ENCODE results near the gene NUP210.

The NUP210 gene

DNA sequence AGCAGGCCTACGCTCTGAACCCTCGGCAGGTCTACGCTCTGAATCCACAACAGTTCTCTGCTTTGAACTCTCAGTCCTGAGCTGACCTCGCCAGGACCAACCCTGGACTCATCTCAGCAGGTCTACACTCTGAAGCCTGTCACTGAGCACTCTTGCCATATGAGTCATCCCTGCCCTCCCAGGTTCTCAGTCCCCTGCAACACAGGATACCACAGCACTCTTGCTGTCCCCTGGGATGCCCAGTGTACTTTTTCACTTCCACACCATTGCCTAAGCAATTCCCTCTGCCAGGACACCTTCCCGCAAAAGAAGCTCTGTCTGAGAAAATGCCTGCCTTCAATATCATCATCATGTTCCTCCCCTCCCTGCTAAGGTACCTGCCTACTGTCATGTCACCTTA, 42.0 kb downstream of the NUP210 start:
- TF ChIP-seq SIN3A (IDR thresholded peaks at IDR 0.05; ENCODE audit: borderline replicate concordance, insufficient read depth, low read length) (no peak), POLR2AphosphoS5 (IDR thresholded peaks at IDR 0.05; ENCODE audit: low read depth, low read length) (no peak), FOXP2 (optimal IDR thresholded peaks at IDR 0.05; ENCODE audit: borderline replicate concordance, extremely low read depth, extremely low read length, insufficient read depth) (no peak), TAF1 (IDR thresholded peaks at IDR 0.05; ENCODE audit: borderline replicate concordance, insufficient read depth, low read length) (no peak)
- TF ChIP-seq, protein P1, sequence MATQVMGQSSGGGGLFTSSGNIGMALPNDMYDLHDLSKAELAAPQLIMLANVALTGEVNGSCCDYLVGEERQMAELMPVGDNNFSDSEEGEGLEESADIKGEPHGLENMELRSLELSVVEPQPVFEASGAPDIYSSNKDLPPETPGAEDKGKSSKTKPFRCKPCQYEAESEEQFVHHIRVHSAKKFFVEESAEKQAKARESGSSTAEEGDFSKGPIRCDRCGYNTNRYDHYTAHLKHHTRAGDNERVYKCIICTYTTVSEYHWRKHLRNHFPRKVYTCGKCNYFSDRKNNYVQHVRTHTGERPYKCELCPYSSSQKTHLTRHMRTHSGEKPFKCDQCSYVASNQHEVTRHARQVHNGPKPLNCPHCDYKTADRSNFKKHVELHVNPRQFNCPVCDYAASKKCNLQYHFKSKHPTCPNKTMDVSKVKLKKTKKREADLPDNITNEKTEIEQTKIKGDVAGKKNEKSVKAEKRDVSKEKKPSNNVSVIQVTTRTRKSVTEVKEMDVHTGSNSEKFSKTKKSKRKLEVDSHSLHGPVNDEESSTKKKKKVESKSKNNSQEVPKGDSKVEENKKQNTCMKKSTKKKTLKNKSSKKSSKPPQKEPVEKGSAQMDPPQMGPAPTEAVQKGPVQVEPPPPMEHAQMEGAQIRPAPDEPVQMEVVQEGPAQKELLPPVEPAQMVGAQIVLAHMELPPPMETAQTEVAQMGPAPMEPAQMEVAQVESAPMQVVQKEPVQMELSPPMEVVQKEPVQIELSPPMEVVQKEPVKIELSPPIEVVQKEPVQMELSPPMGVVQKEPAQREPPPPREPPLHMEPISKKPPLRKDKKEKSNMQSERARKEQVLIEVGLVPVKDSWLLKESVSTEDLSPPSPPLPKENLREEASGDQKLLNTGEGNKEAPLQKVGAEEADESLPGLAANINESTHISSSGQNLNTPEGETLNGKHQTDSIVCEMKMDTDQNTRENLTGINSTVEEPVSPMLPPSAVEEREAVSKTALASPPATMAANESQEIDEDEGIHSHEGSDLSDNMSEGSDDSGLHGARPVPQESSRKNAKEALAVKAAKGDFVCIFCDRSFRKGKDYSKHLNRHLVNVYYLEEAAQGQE (IDR thresholded peaks at IDR 0.05; ENCODE audit: insufficient read depth in 1 of 2, low read depth in 2 of 2, low read length in 2 of 2), result no peak

DNA sequence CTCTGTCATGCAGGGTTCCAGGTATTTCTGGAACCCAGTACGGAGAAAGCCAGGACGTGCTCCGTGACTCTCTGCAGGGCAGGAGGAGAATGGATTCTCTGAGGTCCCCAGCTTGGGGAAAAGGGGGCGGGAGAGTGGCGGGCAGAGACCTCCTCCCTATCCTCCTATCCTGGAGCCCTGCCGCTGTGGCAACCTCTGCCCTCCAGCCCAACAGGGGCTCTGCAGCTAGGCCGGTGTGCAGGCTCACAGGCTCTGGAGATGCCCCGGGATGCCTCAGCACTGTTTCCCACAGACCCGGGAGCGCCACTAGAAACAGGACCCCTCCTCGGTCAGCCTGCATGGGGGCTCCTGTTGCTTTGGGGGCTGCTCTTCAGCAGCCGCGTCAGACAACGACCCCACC, 43.1 kb downstream of the NUP210 start:
- TF ChIP-seq TAF1 (IDR thresholded peaks at IDR 0.05; ENCODE audit: borderline replicate concordance, insufficient read depth, low read length) (no peak), POLR2AphosphoS5 (IDR thresholded peaks at IDR 0.05; ENCODE audit: low read depth, low read length) (no peak), SIN3A (IDR thresholded peaks at IDR 0.05; ENCODE audit: borderline replicate concordance, insufficient read depth, low read length) (no peak), FOXP2 (optimal IDR thresholded peaks at IDR 0.05; ENCODE audit: borderline replicate concordance, extremely low read depth, extremely low read length, insufficient read depth) (no peak)
- TF ChIP-seq, protein P1 (IDR thresholded peaks at IDR 0.05; ENCODE audit: insufficient read depth in 1 of 2, low read depth in 2 of 2, low read length in 2 of 2), result no peak

DNA sequence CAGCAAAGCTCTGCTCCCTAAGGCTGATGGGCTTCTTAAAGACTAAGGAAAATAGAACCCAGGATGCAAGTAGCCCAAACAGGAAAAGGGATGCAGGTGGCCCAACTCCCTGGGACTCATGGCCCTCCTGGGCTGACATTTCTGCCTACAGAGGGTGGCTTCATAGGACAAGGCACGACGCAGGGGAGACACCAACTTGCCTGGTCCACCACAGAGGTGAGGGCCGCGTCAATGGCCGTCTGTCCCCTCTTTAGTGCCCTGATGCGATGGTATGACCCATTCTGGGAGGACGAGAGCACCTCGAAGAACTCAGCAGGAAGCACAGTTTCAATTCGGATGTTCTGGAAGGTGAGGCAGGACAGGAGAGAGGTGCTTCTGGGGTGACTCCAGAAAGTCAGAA, 44.0 kb downstream of the NUP210 start:
- TF ChIP-seq, protein P1 (IDR thresholded peaks at IDR 0.05; ENCODE audit: insufficient read depth in 1 of 2, low read depth in 2 of 2, low read length in 2 of 2), result no peak
- no peak for TF ChIP-seq POLR2AphosphoS5 (IDR thresholded peaks at IDR 0.05; ENCODE audit: low read depth, low read length)
- TF ChIP-seq SIN3A (IDR thresholded peaks at IDR 0.05; ENCODE audit: borderline replicate concordance, insufficient read depth, low read length), result no peak
- no peak for TF ChIP-seq TAF1 (IDR thresholded peaks at IDR 0.05; ENCODE audit: borderline replicate concordance, insufficient read depth, low read length)
- no peak for TF ChIP-seq FOXP2 (optimal IDR thresholded peaks at IDR 0.05; ENCODE audit: borderline replicate concordance, extremely low read depth, extremely low read length, insufficient read depth)

DNA sequence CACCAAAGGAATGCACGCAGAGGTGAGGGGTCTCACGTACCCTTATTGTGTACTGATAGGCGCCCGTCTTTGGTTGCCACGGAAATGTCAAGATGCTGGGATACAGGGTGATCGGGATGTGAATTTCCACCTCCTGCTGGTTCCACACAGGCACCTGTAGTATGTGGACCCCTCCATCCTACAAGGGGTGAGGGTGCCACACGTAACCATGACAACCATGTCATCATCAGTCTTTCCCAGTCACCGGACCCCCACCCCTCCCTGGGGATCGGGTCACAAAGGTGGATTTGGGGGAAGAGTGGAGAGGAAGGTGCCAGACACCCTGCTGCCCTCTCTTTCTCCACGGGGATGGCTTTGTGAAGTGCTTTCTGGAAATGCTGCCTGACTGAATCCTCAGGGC, 44.7 kb downstream of the NUP210 start:
- TF ChIP-seq, protein P1 (IDR thresholded peaks at IDR 0.05; ENCODE audit: insufficient read depth in 1 of 2, low read depth in 2 of 2, low read length in 2 of 2), result no peak
- TF ChIP-seq FOXP2 (optimal IDR thresholded peaks at IDR 0.05; ENCODE audit: borderline replicate concordance, extremely low read depth, extremely low read length, insufficient read depth) (no peak), POLR2AphosphoS5 (IDR thresholded peaks at IDR 0.05; ENCODE audit: low read depth, low read length) (no peak), SIN3A (IDR thresholded peaks at IDR 0.05; ENCODE audit: borderline replicate concordance, insufficient read depth, low read length) (no peak), TAF1 (IDR thresholded peaks at IDR 0.05; ENCODE audit: borderline replicate concordance, insufficient read depth, low read length) (no peak)

Data from PFSK-1 (cell line).